OCI-LY1 (cell line): ENCODE results near the gene ING4.

Experiments used
- H2AFZ ChIP-seq: fragments of 200-600 bp; sonication (generic), shearing (Covaris generic); 2 replicates; pipeline ENCODE4 v1.6.0; 2014; ENCODE audit warnings: antibody characterized with exemption, mild to moderate bottlenecking, low read length
- H3F3A ChIP-seq: fragments of 200-600 bp; sonication (generic), shearing (Covaris generic); 2 replicates; pipeline ENCODE4 v1.6.0; 2014; ENCODE audit warnings: mild to moderate bottlenecking, antibody characterized with exemption, low read length, moderate library complexity; ENCODE audit not compliant: insufficient read depth
- H3K27ac ChIP-seq: fragments of 200-600 bp; sonication (generic); 2 replicates; pipeline ENCODE4 v1.5.1; 2014; ENCODE audit warnings: low read length, mixed run types, mild to moderate bottlenecking, low read depth; ENCODE audit not compliant: poor library complexity, severe bottlenecking
- H3K27me3 ChIP-seq: fragments of 200-600 bp; sonication (generic); 2 replicates; pipeline ENCODE4 v1.6.0; 2014; ENCODE audit warnings: antibody characterized with exemption, mild to moderate bottlenecking, low read length, moderate library complexity; ENCODE audit not compliant: insufficient read depth
- H3K36me3 ChIP-seq: fragments of 200-600 bp; sonication (generic); 2 replicates; pipeline ENCODE4 v1.6.1; 2014; ENCODE audit warnings: mild to moderate bottlenecking, antibody characterized with exemption, low read length, moderate library complexity, mixed read lengths; ENCODE audit not compliant: insufficient read depth
- H3K4me1 ChIP-seq: fragments of 200-600 bp; sonication (generic); 2 replicates; pipeline ENCODE4 v1.5.1; 2014; ENCODE audit warnings: mild to moderate bottlenecking, low read length, moderate library complexity; ENCODE audit not compliant: insufficient read depth, severe bottlenecking
- H3K4me2 ChIP-seq: fragments of 200-600 bp; sonication (generic), shearing (Covaris generic); 2 replicates; pipeline ENCODE4 v1.6.1; 2014; ENCODE audit warnings: low read length
- H3K4me3 ChIP-seq: fragments of 200-600 bp; sonication (generic); 2 replicates; pipeline ENCODE4 v1.5.1; 2014; ENCODE audit warnings: low read length, low read depth, mild to moderate bottlenecking, mixed read lengths; ENCODE audit not compliant: poor library complexity, severe bottlenecking
- H3K79me2 ChIP-seq: fragments of 200-600 bp; shearing (Covaris generic); 2 replicates; pipeline ENCODE4 v1.6.1; 2016; ENCODE audit warnings: mixed run types, low read length, mixed read lengths; ENCODE audit not compliant: insufficient read depth
- H3K9ac ChIP-seq: fragments of 200-600 bp; sonication (generic), shearing (Covaris generic); 2 replicates; pipeline ENCODE4 v1.6.1; 2014; ENCODE audit warnings: mild to moderate bottlenecking, low read length, mixed read lengths
- H3K9me2 ChIP-seq: fragments of 200-600 bp; sonication (generic), shearing (Covaris generic); 2 replicates; pipeline ENCODE4 v1.6.1; 2014; ENCODE audit warnings: low read depth, mild to moderate bottlenecking, low read length, mixed read lengths
- H3K9me3 ChIP-seq: fragments of 200-600 bp; shearing (Covaris generic); 2 replicates; pipeline ENCODE4 v1.6.1; 2014; ENCODE audit warnings: low read length, mixed read lengths
- H4K20me1 ChIP-seq: fragments of 200-600 bp; sonication (generic), shearing (Covaris generic); 2 replicates; pipeline ENCODE4 v1.6.0; 2016; ENCODE audit warnings: mild to moderate bottlenecking, low read length; ENCODE audit not compliant: insufficient read depth
- EZH2 ChIP-seq: fragments of 200-600 bp; sonication (generic), shearing (Covaris generic); IDR thresholded peaks from 2 replicates; pipeline ENCODE4 v1.8.0; 2017; ENCODE audit warnings: borderline replicate concordance, mixed run types, mild to moderate bottlenecking, antibody characterized with exemption, low read length, moderate library complexity, mixed read lengths
- TF ChIP-seq, protein P1 (sequence below): fragments of 200-600 bp; sonication (generic), shearing (Covaris generic); IDR thresholded peaks from 2 replicates; pipeline ENCODE4 v1.5.1; 2017; ENCODE audit warnings: mild to moderate bottlenecking, antibody characterized with exemption, low read length, moderate library complexity, mixed read lengths

ING4 gene

DNA sequence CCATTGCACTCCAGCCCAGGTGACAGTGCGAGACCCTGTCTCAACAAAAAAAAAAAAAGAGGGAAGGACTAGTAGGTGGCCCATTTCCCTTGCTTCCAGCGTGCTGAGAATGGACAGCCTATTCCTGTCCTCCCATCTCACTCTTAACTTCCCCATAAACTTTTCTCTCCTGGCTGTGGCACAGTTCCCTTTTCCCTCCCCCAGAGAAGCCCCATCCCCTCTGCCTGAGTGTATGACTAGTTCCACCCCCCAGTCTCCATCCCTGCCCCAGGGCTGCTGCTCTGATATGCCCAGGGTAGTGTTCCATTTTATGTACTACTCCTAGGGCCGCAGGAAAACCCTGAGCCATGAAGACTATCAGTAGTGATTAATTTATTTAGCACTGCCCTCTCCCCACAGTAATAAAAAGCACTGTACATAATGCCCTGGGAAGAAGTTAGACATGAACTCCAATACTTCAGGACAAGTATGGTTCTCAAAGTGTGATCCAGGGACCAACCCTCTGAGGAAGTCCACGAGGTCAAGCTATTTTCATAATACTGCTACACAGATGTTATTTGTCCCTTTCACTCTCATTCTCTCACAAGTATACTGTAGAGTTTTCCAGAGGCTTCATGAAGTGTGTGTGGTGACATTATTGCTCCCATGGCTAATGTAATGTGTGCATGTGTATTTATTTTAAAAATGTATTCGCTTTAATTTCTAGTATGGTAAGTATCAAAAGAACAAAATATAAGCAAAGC is 44.3 kb downstream of the ING4 start:
- no peak overlapping the region for H2AFZ ChIP-seq
- no peak overlapping the region for H3K9ac ChIP-seq
- no peaks in the 10 kb centered on the region for H3K9me3 ChIP-seq
- no peaks in the 10 kb centered on the region for H3K27me3 ChIP-seq
- peaks cover 18% of the 10 kb centered on the region; the same call in 1 of the 2 replicates for H3F3A ChIP-seq
- TF ChIP-seq EZH2 = no peak
- TF ChIP-seq, protein P1, sequence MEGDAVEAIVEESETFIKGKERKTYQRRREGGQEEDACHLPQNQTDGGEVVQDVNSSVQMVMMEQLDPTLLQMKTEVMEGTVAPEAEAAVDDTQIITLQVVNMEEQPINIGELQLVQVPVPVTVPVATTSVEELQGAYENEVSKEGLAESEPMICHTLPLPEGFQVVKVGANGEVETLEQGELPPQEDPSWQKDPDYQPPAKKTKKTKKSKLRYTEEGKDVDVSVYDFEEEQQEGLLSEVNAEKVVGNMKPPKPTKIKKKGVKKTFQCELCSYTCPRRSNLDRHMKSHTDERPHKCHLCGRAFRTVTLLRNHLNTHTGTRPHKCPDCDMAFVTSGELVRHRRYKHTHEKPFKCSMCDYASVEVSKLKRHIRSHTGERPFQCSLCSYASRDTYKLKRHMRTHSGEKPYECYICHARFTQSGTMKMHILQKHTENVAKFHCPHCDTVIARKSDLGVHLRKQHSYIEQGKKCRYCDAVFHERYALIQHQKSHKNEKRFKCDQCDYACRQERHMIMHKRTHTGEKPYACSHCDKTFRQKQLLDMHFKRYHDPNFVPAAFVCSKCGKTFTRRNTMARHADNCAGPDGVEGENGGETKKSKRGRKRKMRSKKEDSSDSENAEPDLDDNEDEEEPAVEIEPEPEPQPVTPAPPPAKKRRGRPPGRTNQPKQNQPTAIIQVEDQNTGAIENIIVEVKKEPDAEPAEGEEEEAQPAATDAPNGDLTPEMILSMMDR = no peak
- H3K79me2 ChIP-seq = no peaks in the 10 kb centered on the region
- H3K9me2 ChIP-seq = no peaks in the 10 kb centered on the region
- peaks cover 34% of the 10 kb centered on the region for H3K36me3 ChIP-seq
- no peak overlapping the region for H3K4me3 ChIP-seq
- H3K4me1 ChIP-seq = peaks cover 5% of the 10 kb centered on the region
- H3K4me2 ChIP-seq = no peak overlapping the region
- no peak overlapping the region for H3K27ac ChIP-seq
- no peaks in the 10 kb centered on the region for H4K20me1 ChIP-seq

DNA sequence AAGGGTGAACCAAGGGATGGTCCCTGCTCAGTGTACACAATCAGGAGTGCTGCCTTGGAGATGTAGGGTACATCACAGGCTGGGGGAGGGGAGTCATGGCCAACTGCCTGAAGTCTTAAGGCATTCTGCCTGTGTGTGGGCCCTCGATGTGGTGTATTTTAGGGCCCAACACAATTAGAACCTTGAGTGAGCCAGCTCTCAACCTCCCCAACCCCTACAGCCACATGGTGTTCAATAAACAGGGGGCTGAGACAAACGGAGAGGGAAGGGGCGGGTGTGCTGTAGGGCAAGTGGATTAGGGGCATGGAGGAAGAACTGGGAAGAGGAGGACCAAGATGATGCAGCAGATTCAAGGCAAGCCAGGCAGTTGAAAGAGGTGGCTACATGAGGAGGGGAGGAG is 47.1 kb downstream of the ING4 start:
- Histone ChIP-seq H2AFZ (no peak overlapping the region), H3K4me2 (no peak overlapping the region), H3K79me2 (no peaks in the 10 kb centered on the region), H3K4me1 (peaks cover 28% of the 10 kb centered on the region), H3K27me3 (no peaks in the 10 kb centered on the region), H3K9me2 (no peaks in the 10 kb centered on the region), H3K36me3 (peaks cover 22% of the 10 kb centered on the region), H3K27ac (peak overlapping the region; percentile 71), H3F3A (peaks cover 18% of the 10 kb centered on the region; the same call in 1 of the 2 replicates), H3K9ac (no peak overlapping the region), H3K9me3 (no peaks in the 10 kb centered on the region), H3K4me3 (no peak overlapping the region), H4K20me1 (no peaks in the 10 kb centered on the region)
- TF ChIP-seq, protein P1 = no peak
- no peak for TF ChIP-seq EZH2

DNA sequence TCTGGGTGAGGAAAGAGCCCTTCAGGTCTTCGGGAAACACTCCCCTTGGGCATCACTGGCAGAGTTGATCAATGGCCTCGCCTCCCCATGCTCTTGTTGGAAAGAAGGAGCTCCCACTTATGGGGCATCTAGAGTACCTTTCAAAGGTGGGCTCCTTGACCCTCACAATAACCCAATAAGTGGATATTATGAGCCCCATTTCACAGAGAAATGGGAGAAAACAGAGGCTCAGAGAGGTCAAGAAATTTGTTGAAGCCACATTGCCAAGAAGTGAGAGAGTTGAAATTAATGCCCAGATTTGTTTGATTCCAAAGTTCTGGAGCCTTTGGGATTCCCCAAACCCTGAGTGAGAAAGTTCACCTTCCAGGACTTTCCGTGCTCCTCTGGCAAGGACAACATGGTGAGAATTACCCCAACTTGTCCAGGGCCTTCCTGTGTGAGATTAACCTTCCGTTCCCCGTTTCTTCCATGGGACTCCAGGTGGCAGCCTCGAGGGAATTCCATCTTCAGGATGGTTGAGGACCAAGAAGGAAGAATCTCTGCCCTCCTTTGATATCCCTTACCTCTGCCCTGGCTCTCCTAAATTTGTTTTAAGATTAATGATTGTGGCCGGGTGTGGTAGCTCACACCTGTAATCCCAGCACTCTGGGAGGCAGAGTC is 48.3 kb downstream of the ING4 start:
- peak overlapping the region; percentile 78 for H3K27ac ChIP-seq
- no peak overlapping the region for H3K4me2 ChIP-seq
- H3K79me2 ChIP-seq = no peaks in the 10 kb centered on the region
- no peak overlapping the region for H3K4me3 ChIP-seq
- no peaks in the 10 kb centered on the region for H3K9me2 ChIP-seq
- H3K27me3 ChIP-seq = no peaks in the 10 kb centered on the region
- H3K9me3 ChIP-seq = no peaks in the 10 kb centered on the region
- TF ChIP-seq, protein P1 = no peak
- TF ChIP-seq EZH2 = no peak
- peaks cover 28% of the 10 kb centered on the region for H3K4me1 ChIP-seq
- H3K9ac ChIP-seq = no peak overlapping the region
- H3K36me3 ChIP-seq = peaks cover 10% of the 10 kb centered on the region
- peaks cover 18% of the 10 kb centered on the region; the same call in 1 of the 2 replicates for H3F3A ChIP-seq
- no peak overlapping the region for H2AFZ ChIP-seq
- H4K20me1 ChIP-seq = no peaks in the 10 kb centered on the region
